ENCODE measurements around the gene CHRNA5.
A peak's percentile ranks its signal among the peaks of the same experiment; 100 is the strongest.
"Not testable (repeated sequence)": the region's sequence is repeated elsewhere in the genome, so short reads cannot be mapped to it uniquely, and the experiment has no call there.

CHRNA5 gene

GRCh38 chr15:78565097-78565950 is at the start of gene CHRNA5:
TSS of gene CHRNA5 (plus strand) at chr15:78565520. CDS start at chr15:78565720, 200 bp downstream.
- DNase-seq, result peak; percentile 80

DNA sequence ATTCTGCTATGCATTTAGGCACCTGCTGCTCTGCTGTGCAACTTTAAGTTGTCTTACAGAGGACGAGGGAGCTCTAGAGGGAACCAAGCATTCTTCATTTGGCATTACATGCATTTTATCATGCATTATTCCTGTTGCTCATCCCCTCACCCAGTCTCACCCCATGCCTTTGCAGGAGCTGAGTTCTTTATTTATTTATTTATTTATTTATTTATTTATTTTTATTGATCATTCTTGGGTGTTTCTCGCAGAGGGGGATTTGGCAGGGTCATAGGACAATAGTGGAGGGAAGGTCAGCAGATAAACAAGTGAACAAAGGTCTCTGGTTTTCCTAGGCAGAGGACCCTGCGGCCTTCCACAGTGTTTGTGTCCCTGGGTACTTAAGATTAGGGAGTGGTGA is 45.3 kb upstream of the CHRNA5 start:
- not testable (repeated sequence) for DNase-seq

- DNase-seq, result no peak
Observed at GRCh38 chr15:78524230-78524629, 41.1 kb upstream of the CHRNA5 start.

DNA sequence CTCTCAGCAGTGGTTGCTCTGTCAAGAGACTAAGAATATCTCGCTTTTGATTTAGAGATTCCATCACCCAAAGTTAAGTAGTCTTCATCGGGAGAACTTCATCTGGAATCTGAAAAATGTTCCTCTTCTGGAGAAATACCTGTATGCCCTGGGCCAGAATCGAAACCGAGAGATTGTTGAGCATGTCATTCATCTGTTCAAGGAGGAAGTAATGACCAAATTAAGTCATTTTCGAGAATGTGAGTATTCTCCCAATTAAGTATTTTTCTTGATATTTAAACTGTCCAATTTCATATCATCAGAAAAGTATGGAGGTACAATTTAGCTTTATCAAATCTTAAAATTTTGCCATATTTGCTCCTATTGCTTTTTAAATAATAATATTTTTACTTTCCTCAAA is 38.0 kb upstream of the CHRNA5 start:
- DNase-seq, result no peak

DNA sequence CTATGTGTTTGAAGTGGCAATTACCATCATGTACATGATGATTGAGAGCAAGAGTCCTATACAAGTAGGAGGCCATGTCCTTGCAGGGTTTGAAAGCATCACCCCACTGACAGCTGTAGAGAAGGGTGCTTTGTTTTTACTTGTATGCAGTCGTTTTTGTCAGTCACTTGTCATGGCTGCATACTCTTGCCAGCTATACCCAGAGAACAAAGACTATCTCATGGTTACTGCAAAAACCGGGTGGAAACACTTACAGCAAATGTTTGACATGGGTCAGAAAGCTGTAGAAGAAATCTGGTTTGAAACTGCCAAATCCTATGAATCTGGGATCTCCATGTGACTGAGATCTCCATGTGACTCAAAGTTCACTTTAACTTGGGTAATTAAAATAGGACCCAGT is 32.0 kb upstream of the CHRNA5 start:
- DNase-seq, result no peak

GRCh38 chr15:78536134-78536533 is 29.2 kb upstream of the CHRNA5 start:
- no peak for DNase-seq

DNA sequence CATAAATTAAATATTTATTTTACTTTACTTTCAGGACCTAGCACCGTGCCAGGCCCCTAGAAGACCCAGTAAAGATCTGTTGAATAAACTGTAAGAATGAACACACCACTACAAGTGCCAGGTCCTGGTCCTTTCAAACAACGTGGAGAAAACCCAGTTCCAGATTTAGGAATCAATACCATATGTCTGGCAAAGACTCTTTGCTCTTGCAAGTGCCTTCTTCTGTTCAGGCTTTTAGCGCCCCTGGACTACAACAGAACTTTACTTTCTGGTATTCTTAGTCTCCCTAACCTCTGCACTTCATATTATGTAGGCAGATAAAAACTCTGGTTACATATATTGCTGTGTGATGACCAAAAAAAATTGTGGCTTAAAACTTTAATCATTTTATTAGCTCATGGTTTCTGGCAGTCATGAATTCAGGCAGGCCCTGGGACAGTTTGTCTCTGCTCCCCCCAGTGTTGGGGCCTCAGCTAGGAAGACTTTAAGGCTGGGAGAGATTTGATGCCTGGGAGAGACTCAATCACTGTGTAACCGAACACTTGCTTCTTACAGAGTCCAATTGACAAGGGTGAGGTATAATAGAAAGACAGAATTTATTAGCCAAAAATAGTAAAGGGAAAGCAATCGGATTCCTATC is 27.9 kb upstream of the CHRNA5 start:
- no peak for DNase-seq

GRCh38 chr15:78538358-78538757 is 27.0 kb upstream of the CHRNA5 start:
- no peak for DNase-seq

DNA sequence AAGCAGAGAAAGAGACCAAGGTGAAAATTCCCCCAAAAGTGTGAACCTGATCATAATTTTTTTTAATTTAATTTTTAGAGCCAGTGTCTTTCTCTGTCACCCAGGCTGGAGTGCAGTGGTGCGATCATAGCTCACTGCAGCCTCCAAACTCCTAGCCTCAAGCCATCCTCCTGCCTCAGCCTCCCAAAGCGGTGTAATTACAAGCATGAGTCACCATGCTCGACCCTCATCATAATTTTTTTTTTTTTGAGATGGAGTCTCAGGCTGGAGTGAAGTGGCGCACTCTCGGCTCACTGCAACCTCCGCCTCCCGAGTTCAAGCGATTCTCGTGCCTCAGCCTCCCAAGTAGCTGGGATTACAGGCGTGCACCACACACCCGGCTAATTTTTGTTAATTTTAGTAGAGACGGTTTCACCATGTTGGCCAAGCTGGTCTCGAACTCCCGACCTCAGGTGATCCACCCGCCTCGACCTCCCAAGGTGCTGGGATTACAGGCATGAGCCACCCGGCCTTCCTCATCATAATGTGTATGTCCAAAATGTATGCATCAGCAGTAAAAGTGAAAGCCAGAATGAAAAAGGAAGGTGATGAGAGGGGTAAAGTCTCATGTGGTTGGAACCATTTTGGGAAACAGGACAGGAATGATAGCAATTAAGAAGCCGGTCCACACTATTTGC is 25.7 kb upstream of the CHRNA5 start:
- not testable (repeated sequence) for DNase-seq

DNA sequence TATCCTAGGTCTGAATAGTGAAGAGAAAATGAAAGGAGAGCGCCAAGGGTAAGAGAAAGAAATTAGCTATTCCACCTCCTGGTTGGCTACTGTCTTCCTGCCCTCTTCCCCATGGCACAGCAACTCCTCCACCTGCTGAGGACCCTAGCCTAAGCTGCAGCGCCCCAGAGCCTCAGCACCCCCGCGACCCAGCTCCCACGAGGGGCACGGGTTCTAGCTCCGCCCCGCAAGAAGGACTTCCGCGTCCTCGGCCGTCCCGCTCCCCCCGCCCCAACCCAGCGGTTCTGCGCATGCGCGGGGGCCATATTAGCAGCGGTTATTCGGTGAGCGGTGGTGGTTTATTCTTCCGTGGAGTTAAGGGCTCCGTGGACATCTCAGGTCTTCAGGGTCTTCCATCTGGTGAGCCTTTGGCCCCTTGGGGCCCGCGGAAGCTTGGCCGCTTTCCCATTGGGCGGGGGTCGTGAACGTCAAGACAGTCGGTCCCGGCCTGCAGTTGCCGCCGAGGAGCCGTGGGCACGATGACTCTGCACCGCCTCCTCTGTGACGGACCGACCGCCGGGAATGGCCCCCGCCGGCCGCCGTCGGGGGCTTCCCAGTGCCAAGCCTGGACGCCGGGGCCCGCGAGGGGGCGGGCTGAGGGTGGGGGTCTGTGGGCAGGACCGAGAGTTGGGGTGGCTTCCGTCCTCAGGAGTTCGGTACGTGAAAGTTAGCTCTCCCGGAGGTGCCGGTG is 25.0 kb upstream of the CHRNA5 start, which contains the start of gene PSMA4:
Gene PSMA4, plus strand, starts transcription at position 304 of the 730 bp plus-strand sequence. CDS start 1,484 bp downstream, outside the sequence.
- DNase-seq, result peak; percentile 93

- peak; percentile 24 for DNase-seq
Observed at GRCh38 chr15:78540871-78541743, 24.2 kb upstream of the CHRNA5 start.

- DNase-seq, result no peak
Observed at GRCh38 chr15:78541744-78542034, 23.6 kb upstream of the CHRNA5 start.

- DNase-seq, result no peak
Observed at GRCh38 chr15:78542647-78543046, 22.7 kb upstream of the CHRNA5 start.

GRCh38 chr15:78550194-78550593 is 15.1 kb upstream of the CHRNA5 start:
- DNase-seq, result no peak

DNA sequence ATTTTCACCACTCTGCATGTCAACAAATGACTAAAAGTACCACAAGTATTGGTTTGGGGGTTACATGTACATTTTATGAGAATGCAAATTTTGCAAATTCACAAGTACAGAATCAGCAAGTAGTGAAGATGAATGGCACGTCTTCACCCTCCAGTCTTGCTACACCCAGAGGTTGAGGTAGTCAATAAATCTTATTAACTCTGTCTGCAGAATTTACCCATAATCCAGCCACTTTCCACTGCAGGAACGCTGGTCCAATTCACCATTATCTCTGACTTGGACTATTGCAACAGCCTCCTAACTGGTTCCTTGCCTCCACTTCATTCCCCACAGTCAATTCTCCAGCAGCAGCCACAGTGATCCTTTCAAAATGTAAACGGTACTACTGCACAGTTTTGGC is 14.5 kb upstream of the CHRNA5 start:
- no peak for DNase-seq

DNA sequence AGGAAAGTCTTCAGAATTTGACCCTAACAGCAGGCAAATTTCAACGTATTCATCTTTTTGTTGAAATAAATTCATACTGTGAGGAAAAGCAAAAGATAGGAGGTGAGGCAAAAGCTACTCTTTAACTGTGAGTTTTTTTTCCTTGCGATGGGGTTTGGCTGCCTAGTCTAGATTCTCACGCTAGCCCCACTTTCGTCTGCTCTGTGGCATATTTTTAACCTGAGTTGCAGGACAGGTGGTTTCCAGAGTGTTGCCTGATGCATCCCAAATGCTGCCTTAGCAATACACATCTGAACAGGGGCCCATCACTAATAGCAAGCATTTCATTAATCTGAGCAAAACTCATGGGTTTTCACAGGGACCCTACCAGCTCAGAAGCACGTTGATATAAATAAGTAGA is 13.4 kb upstream of the CHRNA5 start:
- no peak for DNase-seq

DNA sequence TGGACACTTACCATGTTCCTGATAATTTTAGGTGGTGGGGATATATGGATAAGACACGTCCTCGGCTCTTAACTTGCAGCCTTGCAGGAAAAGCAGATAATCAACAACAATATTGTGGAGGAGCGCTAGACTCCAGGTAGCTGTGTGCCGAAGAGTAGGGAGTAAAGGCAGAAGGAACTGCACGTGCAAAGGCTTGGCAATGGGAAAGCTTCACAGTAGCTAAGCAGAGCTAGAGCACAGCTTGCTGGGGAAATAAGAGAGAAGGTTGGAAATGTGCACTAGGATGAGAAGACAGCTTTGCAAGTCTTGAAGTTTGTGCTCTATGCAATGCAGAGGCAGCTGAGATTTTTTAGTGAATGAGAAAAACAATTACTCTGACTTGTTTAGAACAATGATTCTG is 12.7 kb upstream of the CHRNA5 start:
- no peak for DNase-seq

GRCh38 chr15:78560201-78560600 is 5.1 kb upstream of the CHRNA5 start:
- not testable (repeated sequence) for DNase-seq

DNA sequence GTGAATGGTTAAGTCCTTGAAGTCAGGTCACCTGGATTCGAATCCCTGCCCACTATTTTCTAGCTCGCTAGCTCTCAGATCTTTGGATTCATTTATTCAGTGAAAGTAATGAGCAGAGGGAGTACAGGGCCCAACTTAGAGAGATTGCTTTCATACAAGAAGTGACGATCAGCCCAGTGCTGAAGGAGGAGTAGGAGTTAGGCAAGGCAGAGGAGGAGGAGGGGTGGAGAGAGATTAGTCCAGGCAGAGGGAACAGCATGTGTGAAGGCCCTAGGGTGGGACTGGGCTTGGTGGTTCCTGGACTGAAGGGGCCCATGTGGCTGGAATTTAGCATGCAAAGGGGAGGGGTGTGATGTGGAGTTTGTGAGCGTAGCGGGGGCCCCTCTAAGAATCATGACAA is 3.8 kb upstream of the CHRNA5 start:
- DNase-seq, result no peak

GRCh38 chr15:78563092-78563491 is 2.2 kb upstream of the CHRNA5 start:
- no peak for DNase-seq

GRCh38 chr15:78564743-78565096 is 600 bp upstream of the CHRNA5 start:
- peak; percentile 3 for DNase-seq
